ENCODE data around the gene OR1A1. TPM values are rescaled to one million over a fixed set of nuclear protein-coding genes. Genes with fewer than 3 reads are reported as not detected.

OR1A1 gene
- total and polyA plus RNA-seq, 9 of the 15 experiments (the other 6 are each of a cell fraction or from before 2014, with no cell fraction given): not detected

GRCh38 chr17:3221850-3222249, 14.4 kb downstream of the OR1A1 start:
- Histone ChIP-seq H3K36me3 (ENCODE audit: control insufficient read depth, insufficient read depth, low read length) (no peaks in the 10 kb centered on the region), H2AFZ (ENCODE audit: low read depth, low read length) (no peak overlapping the region), H3K4me2 (ENCODE audit: insufficient read depth, low read length) (no peak overlapping the region), H3K9ac (ENCODE audit: insufficient read depth in 1 of 2, low read depth in 2 of 2, low read length in 2 of 2) (no peak overlapping the region), H3K27ac (ENCODE audit: extremely low read depth, low read depth, low read length) (no peak overlapping the region), H3K4me1 (replicated peaks in 1 of 2; ENCODE audit: control insufficient read depth in 2 of 2, insufficient read depth in 2 of 2, low read length in 2 of 2) (no peaks in the 10 kb centered on the region), H3K9me1 (ENCODE audit: control insufficient read depth, insufficient read depth, low read length) (no peaks in the 10 kb centered on the region), H3K79me2 (ENCODE audit: control insufficient read depth, insufficient read depth, low read length) (no peaks in the 10 kb centered on the region), H3K27me3 (ENCODE audit: control insufficient read depth in 2 of 2, insufficient read depth in 2 of 2, low read length in 2 of 2) (no peaks in the 10 kb centered on the region), H3K4me3 (no peak overlapping the region), H4K20me1 (replicated peaks; ENCODE audit: control insufficient read depth, insufficient read depth, low read length) (no peaks in the 10 kb centered on the region), H3K9me3 (replicated peaks; ENCODE audit: control insufficient read depth, insufficient read depth, low read depth, low read length) (no peaks in the 10 kb centered on the region)
- TF ChIP-seq TGIF2 (CRISPR knock-in tag; IDR thresholded peaks at IDR 0.05): no peak
- TF ChIP-seq STAG1 (CRISPR knock-in tag; IDR thresholded peaks at IDR 0.05; ENCODE audit: borderline replicate concordance): no peak
- no peak for TF ChIP-seq TRIM28 (IDR thresholded peaks at IDR 0.05)
- TF ChIP-seq ILF3 (IDR thresholded peaks at IDR 0.05; ENCODE audit: borderline replicate concordance): no peak
- TF ChIP-seq ZNF3 (CRISPR knock-in tag; IDR thresholded peaks at IDR 0.05): no peak
- TF ChIP-seq BMI1 (IDR thresholded peaks at IDR 0.05; ENCODE audit: low read length): no peak
- TF ChIP-seq HNRNPH1 (optimal IDR thresholded peaks at IDR 0.05; ENCODE audit: low read depth, low read length): no peak
- TF ChIP-seq GATA2 (CRISPR knock-in tag; IDR thresholded peaks at IDR 0.05): no peak
- no peak for TF ChIP-seq HDAC8 (tag; IDR thresholded peaks at IDR 0.05)
- no peak for TF ChIP-seq ESRRB (CRISPR knock-in tag; IDR thresholded peaks at IDR 0.05; ENCODE audit: borderline replicate concordance)
- TF ChIP-seq YY1 (IDR thresholded peaks at IDR 0.05; ENCODE audit: borderline replicate concordance in 1 of 3, control insufficient read depth in 1 of 3, extremely low read depth in 1 of 3, insufficient read depth in 3 of 3, insufficient read length in 1 of 3, insufficient replicate concordance in 2 of 3, low read depth in 1 of 3, low read length in 2 of 3): no peak
- intact Hi-C loops (cut with micrococcal nuclease) (no loop called here), in situ Hi-C loops (cut with MboI) (no loop called here)
- FAIRE-seq (no peak), ATAC-seq (no peak), DNase-seq (ENCODE audit: extremely low read depth in 1 of 4, low spot score in 3 of 4) (no peak)
- no TSS peak for BruUV-seq (replicated peaks)
- WGBS (ENCODE audit: insufficient coverage, low coverage, missing lambda C conversion rate): 0% methylated on average over 2 of the region's 2 CpGs
- ChIA-PET CTCF (ENCODE audit: low intra/inter-chr PET ratio) (no interaction called here), POLR2A (no interaction called here)
